Liver (tissue), 9 donors: ENCODE results near the gene PPM1E. TPM values are rescaled to one million over a fixed set of nuclear protein-coding genes. Genes with fewer than 3 reads are reported as not detected.

Source experiments
- DNase-seq: peaks from one replicate; pipeline ENCODE4 v3.0.0-alpha.2; 2017; ENCODE audit warnings: low spot score
- H3K27ac ChIP-seq, 2 donors: one replicate each; pipeline ENCODE4 v1.7.0; 2013; ENCODE audit warnings: inconsistent platforms in 2 of 2, low read length in 2 of 2, control low read depth in 1 of 2, low read depth in 1 of 2, mild to moderate bottlenecking in 1 of 2
- H3K27me3 ChIP-seq, 4 donors: one replicate each; pipeline versions ENCODE4 v1.6.1 to v1.7.0; 2013; ENCODE audit warnings: low read length in 3 of 4, inconsistent platforms in 1 of 4, mild to moderate bottlenecking in 1 of 4, moderate library complexity in 1 of 4; ENCODE audit not compliant: control insufficient read depth in 4 of 4, insufficient read depth in 4 of 4
- H3K36me3 ChIP-seq, 4 donors: one replicate each; pipeline versions ENCODE4 v1.6.1 to v1.7.0; 2013; ENCODE audit warnings: low read length in 3 of 4, mild to moderate bottlenecking in 3 of 4, low read depth in 1 of 4, moderate library complexity in 1 of 4; ENCODE audit not compliant: control insufficient read depth in 4 of 4, insufficient read depth in 3 of 4
- H3K4me1 ChIP-seq, 4 donors: one replicate each; pipeline versions ENCODE4 v1.6.1 to v1.7.0; 2013; ENCODE audit warnings: low read length in 3 of 4, mild to moderate bottlenecking in 3 of 4, moderate library complexity in 1 of 4; ENCODE audit not compliant: control insufficient read depth in 4 of 4, insufficient read depth in 4 of 4
- H3K4me3 ChIP-seq, 3 donors: one replicate each; pipeline versions ENCODE4 v1.6.1 to v1.7.0; 2013; ENCODE audit warnings: low read length in 3 of 3, control low read depth in 1 of 3, low read depth in 1 of 3, mild to moderate bottlenecking in 1 of 3
- H3K9ac ChIP-seq, 2 donors: one replicate each; pipeline ENCODE4 v1.7.0; 2013; ENCODE audit warnings: low read length in 2 of 2, mild to moderate bottlenecking in 2 of 2, moderate library complexity in 2 of 2, control low read depth in 1 of 2, low read depth in 1 of 2
- H3K9me3 ChIP-seq, 4 donors: one replicate each; pipeline versions ENCODE4 v1.6.1 to v1.7.0; 2013; ENCODE audit warnings: low read length in 3 of 4; ENCODE audit not compliant: control insufficient read depth in 4 of 4
- FOXA1 ChIP-seq: IDR thresholded peaks from 2 replicates; pipeline ENCODE4 v1.6.1; 2016; ENCODE audit warnings: antibody characterized with exemption
- FOXA2 ChIP-seq: IDR thresholded peaks from 2 replicates; pipeline ENCODE4 v1.6.1; 2016; ENCODE audit warnings: antibody characterized with exemption
- GABPA ChIP-seq, 2 donors: IDR thresholded peaks in 1 of 2; conservative IDR thresholded peaks in 1 of 2; 2 replicates each; pipeline ENCODE4 v1.6.1; 2016; ENCODE audit warnings: antibody characterized with exemption in 2 of 2, mild to moderate bottlenecking in 1 of 2, moderate library complexity in 1 of 2
- HNF4A ChIP-seq, 2 donors: conservative IDR thresholded peaks; 2 replicates each; pipeline ENCODE4 v1.6.1; 2016; ENCODE audit warnings: antibody characterized with exemption in 2 of 2, mild to moderate bottlenecking in 2 of 2
- HNF4G ChIP-seq: IDR thresholded peaks from 2 replicates; pipeline ENCODE4 v1.6.1; 2016; ENCODE audit warnings: antibody characterized with exemption
- JUND ChIP-seq, 2 donors: IDR thresholded peaks; 2 replicates each; pipeline ENCODE4 v1.6.1; 2016; ENCODE audit warnings: antibody characterized with exemption in 2 of 2
- NR2F2 ChIP-seq: IDR thresholded peaks from 2 replicates; pipeline ENCODE4 v1.6.1; 2016; ENCODE audit warnings: antibody characterized with exemption
- RAD21 ChIP-seq, 2 donors: IDR thresholded peaks; 2 replicates each; pipeline ENCODE4 v1.6.1; 2016; ENCODE audit warnings: antibody characterized with exemption in 2 of 2, mild to moderate bottlenecking in 2 of 2
- REST ChIP-seq: IDR thresholded peaks from 2 replicates; pipeline ENCODE4 v1.6.1; 2016; ENCODE audit warnings: antibody characterized with exemption, mild to moderate bottlenecking
- RXRA ChIP-seq, 2 donors: IDR thresholded peaks; 2 replicates each; pipeline ENCODE4 v1.6.1; 2017 to 2018; ENCODE audit warnings: antibody characterized with exemption in 2 of 2, mild to moderate bottlenecking in 1 of 2
- TAF1 ChIP-seq: conservative IDR thresholded peaks from 2 replicates; pipeline ENCODE4 v1.6.1; 2016; ENCODE audit warnings: antibody characterized with exemption, mild to moderate bottlenecking
- WGBS: extraction: QIAGEN DNeasy Blood & Tissue Kit; methylation state at CpG from one replicate; pipeline ENCODE4 v1.1.7; 2013; 5-methylcytosine and 5-hydroxymethylcytosine counted together
- polyA plus RNA-seq, 2 donors: library from polyadenylated mRNA; stranded (reverse) in 1 of 2; unstranded in 1 of 2; fragments of 200-250 nt in 1 of 2; fragments of >200 nt in 1 of 2; fragmentation: Nextera tagmentation in 1 of 2; extraction: Ambion mirVana in 1 of 2; gene quantifications; one replicate each; pipeline versions ENCODE4 v1.2.1 to v1.2.3, GENCODE V29; 2013 to 2015
- total RNA-seq, 2 donors: library from RNA; depleted of rRNA; stranded (reverse); fragments of >200 nt; gene quantifications; one replicate each; pipeline ENCODE4 v1.2.3, GENCODE V29; 2014
- TF ChIP-seq, protein P1 (sequence below): IDR thresholded peaks from 2 replicates; pipeline ENCODE4 v1.6.1; 2016; ENCODE audit warnings: antibody characterized with exemption
- TF ChIP-seq, protein P2 (sequence below): fragments of 150-350 bp; IDR thresholded peaks from 2 replicates; pipeline ENCODE4 v1.5.1; 2017; ENCODE audit warnings: improper control_type of control experiment, low read depth, low read length; ENCODE audit not compliant: missing input control
- donor health status: healthy.
- donor health status: healthy.
- donor health status: healthy.
- donor health status: healthy.
- donor health status: healthy.

The PPM1E gene
- total and polyA plus RNA-seq, 4 donors, result 0.25 to 0.61 (median 0.50) TPM; not detected in 1

- TF ChIP-seq REST, result no peak
Measured at GRCh38 chr17:59004338-59005111, 248.9 kb downstream of the PPM1E start (continued).

DNA sequence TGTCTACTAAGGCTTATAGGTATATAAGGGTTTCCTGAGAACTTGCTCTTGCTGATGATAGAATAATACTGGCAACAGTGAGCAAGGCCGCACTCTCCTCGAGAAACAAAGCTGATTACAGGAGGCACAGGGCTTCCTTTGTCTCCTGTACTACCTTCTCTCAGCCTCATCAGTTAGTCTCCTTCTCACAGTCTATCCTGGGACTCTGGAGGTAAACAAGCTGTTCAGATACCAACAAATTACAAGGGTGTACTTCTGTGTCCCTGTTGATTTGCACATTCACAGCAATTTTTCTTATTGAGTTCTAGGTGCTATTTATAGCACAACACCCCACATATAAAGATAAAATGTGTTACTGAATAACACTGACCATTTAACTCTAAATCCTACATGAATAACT is 252.3 kb downstream of the PPM1E start:
- TF ChIP-seq JUND (IDR thresholded peaks at IDR 0.05) (no peak), TAF1 (no peak), NR2F2 (no peak), RXRA (IDR thresholded peaks at IDR 0.05) (no peak), FOXA1 (no peak), HNF4A (conservative IDR thresholded peaks at IDR 0.05) (no peak), GABPA (IDR thresholded peaks at IDR 0.05 in 1 of 2, conservative IDR thresholded peaks at IDR 0.05 in 1 of 2) (no peak), REST (no peak), RAD21 (IDR thresholded peaks at IDR 0.05) (no peak), HNF4G (no peak), FOXA2 (no peak)
- TF ChIP-seq, protein P1, sequence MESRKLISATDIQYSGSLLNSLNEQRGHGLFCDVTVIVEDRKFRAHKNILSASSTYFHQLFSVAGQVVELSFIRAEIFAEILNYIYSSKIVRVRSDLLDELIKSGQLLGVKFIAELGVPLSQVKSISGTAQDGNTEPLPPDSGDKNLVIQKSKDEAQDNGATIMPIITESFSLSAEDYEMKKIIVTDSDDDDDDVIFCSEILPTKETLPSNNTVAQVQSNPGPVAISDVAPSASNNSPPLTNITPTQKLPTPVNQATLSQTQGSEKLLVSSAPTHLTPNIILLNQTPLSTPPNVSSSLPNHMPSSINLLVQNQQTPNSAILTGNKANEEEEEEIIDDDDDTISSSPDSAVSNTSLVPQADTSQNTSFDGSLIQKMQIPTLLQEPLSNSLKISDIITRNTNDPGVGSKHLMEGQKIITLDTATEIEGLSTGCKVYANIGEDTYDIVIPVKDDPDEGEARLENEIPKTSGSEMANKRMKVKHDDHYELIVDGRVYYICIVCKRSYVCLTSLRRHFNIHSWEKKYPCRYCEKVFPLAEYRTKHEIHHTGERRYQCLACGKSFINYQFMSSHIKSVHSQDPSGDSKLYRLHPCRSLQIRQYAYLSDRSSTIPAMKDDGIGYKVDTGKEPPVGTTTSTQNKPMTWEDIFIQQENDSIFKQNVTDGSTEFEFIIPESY, result no peak
- TF ChIP-seq, protein P2, sequence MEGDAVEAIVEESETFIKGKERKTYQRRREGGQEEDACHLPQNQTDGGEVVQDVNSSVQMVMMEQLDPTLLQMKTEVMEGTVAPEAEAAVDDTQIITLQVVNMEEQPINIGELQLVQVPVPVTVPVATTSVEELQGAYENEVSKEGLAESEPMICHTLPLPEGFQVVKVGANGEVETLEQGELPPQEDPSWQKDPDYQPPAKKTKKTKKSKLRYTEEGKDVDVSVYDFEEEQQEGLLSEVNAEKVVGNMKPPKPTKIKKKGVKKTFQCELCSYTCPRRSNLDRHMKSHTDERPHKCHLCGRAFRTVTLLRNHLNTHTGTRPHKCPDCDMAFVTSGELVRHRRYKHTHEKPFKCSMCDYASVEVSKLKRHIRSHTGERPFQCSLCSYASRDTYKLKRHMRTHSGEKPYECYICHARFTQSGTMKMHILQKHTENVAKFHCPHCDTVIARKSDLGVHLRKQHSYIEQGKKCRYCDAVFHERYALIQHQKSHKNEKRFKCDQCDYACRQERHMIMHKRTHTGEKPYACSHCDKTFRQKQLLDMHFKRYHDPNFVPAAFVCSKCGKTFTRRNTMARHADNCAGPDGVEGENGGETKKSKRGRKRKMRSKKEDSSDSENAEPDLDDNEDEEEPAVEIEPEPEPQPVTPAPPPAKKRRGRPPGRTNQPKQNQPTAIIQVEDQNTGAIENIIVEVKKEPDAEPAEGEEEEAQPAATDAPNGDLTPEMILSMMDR, result no peak
- peaks cover 0 to 4% (median 0%) of the 10 kb centered on the region in 4 donors for H3K36me3 ChIP-seq
- no peaks in the 10 kb centered on the region for H3K27me3 ChIP-seq
- 86% methylated on average over 2 of the region's 2 CpGs for WGBS
- no peak for DNase-seq
- no peak overlapping the region for H3K27ac ChIP-seq
- H3K9ac ChIP-seq, result no peak overlapping the region
- H3K9me3 ChIP-seq, result no peaks in the 10 kb centered on the region
- no peak overlapping the region for H3K4me3 ChIP-seq
- peaks cover 4 to 31% (median 21%) of the 10 kb centered on the region in 4 donors for H3K4me1 ChIP-seq
